Measurements from ENCODE around the gene DLGAP1.

DNA sequence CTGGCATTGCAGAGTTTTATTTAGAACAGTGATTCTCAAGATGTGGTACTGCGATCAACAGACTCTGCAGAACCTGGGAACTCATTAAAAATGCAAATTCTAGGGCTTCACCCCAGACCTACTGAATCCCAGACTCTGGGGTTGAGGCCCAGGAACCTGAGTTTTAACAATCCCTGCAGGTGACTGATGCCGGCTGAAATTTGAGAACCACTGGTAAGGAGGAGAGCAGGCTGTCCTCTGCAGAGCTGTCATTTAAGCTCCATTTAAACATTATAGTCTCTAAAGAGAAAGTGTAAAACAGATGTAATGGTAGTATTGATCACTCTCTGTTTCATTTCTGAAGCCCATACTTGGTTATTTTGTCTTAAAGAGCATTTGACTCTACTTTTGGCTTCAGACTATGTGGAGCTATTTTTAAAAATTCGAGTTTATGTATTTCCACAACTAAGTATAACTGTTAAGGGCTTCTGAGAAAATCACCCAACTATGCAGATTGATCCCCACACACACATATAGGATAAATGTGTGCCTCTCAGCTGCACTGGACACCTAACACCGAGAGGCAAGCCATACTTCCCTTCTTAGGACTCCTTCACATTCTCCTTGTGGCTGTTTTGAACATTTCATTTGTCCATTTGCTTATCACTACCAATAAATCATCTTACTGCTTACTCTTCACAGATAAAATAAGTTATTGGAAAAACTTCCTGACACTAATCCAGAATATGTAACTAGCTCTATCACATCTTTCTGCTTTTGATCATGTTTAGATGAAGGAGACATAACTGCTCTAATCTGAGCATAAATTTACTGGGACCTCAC, 487.5 kb downstream of the DLGAP1 start:
- TF ChIP-seq EZH2 (IDR thresholded peaks at IDR 0.05; ENCODE audit: borderline replicate concordance) = no peak
- TF ChIP-seq, protein P1, sequence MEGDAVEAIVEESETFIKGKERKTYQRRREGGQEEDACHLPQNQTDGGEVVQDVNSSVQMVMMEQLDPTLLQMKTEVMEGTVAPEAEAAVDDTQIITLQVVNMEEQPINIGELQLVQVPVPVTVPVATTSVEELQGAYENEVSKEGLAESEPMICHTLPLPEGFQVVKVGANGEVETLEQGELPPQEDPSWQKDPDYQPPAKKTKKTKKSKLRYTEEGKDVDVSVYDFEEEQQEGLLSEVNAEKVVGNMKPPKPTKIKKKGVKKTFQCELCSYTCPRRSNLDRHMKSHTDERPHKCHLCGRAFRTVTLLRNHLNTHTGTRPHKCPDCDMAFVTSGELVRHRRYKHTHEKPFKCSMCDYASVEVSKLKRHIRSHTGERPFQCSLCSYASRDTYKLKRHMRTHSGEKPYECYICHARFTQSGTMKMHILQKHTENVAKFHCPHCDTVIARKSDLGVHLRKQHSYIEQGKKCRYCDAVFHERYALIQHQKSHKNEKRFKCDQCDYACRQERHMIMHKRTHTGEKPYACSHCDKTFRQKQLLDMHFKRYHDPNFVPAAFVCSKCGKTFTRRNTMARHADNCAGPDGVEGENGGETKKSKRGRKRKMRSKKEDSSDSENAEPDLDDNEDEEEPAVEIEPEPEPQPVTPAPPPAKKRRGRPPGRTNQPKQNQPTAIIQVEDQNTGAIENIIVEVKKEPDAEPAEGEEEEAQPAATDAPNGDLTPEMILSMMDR (IDR thresholded peaks at IDR 0.05; ENCODE audit: poor library complexity) = no peak
- no peak for TF ChIP-seq EZH2phosphoT487 (IDR thresholded peaks at IDR 0.05; ENCODE audit: low read depth, severe bottlenecking, unreplicated experiment)
